Cardiac muscle cell (in vitro differentiated cells and primary cell): ENCODE data around the gene SPAG7. TPM values are rescaled to one million over a fixed set of nuclear protein-coding genes. Genes with fewer than 3 reads are reported as not detected.

Experiments
- DNase-seq, 2 donors: peaks; one replicate each; pipeline versions ENCODE4 v3.0.0 to v3.0.0-alpha.2; 2010 to 2017; ENCODE audit warnings: low read depth in 1 of 2, low spot score in 1 of 2
- H3K27ac ChIP-seq: fragments of 200-600 bp; sonication (generic); 2 replicates; pipeline ENCODE4 v1.5.1; 2016
- H3K27me3 ChIP-seq: fragments of 200-600 bp; sonication (generic); 2 replicates; pipeline ENCODE4 v1.6.0; 2016; ENCODE audit warnings: control low read depth
- H3K36me3 ChIP-seq: fragments of 200-600 bp; sonication (generic); 2 replicates; pipeline ENCODE4 v1.5.1; 2016; ENCODE audit warnings: control low read depth
- H3K4me1 ChIP-seq: fragments of 200-600 bp; sonication (generic); 2 replicates; pipeline ENCODE4 v1.8.1; 2017; ENCODE audit warnings: low read depth, mild to moderate bottlenecking, mixed run types
- H3K4me3 ChIP-seq: fragments of 200-600 bp; sonication (generic); 2 replicates; pipeline ENCODE4 v1.5.1; 2016; ENCODE audit warnings: mild to moderate bottlenecking
- H3K9me3 ChIP-seq: fragments of 200-600 bp; sonication (generic); 2 replicates; pipeline ENCODE4 v1.5.1; 2017; ENCODE audit warnings: low read depth, mild to moderate bottlenecking, control low read depth
- CTCF ChIP-seq: IDR thresholded peaks from 2 replicates; pipeline ENCODE4 v1.5.1; 2012; ENCODE audit warnings: low read depth, mild to moderate bottlenecking, low read length
- polyA plus RNA-seq: library from polyadenylated mRNA; unstranded; fragments of >200 nt; fragmentation: Nextera tagmentation; extraction: Ambion mirVana; gene quantifications from 2 replicates; pipeline ENCODE4 v1.2.1, GENCODE V29; 2016
- total RNA-seq: library from RNA; depleted of rRNA; stranded (reverse); fragments of >200 nt; gene quantifications from 2 replicates; pipeline ENCODE4 v1.2.3, GENCODE V29; 2016

The SPAG7 gene
- total and polyA plus RNA-seq, 2 experiments from 2014 or later, result 227 to 399 TPM

GRCh38 chr17:4994081-4994595, 26.5 kb upstream of the SPAG7 start:
- DNase-seq, result no peak
- H3K4me3 ChIP-seq, result no peak overlapping the region
- no peaks in the 10 kb centered on the region for H3K36me3 ChIP-seq
- TF ChIP-seq CTCF, result no peak
- H3K27me3 ChIP-seq, result no peaks in the 10 kb centered on the region
- no peak overlapping the region for H3K27ac ChIP-seq
- peaks cover 9% of the 10 kb centered on the region for H3K4me1 ChIP-seq
- no peaks in the 10 kb centered on the region for H3K9me3 ChIP-seq

- Histone ChIP-seq H3K27me3 (no peaks in the 10 kb centered on the region), H3K36me3 (no peaks in the 10 kb centered on the region), H3K27ac (peak overlapping the region; percentile 44), H3K9me3 (no peaks in the 10 kb centered on the region), H3K4me3 (peak overlapping the region; percentile 58), H3K4me1 (peaks cover 11% of the 10 kb centered on the region)
- no peak for TF ChIP-seq CTCF
- DNase-seq, result peak in 1 of 2 donors; percentile 31
Observed at GRCh38 chr17:4987767-4988567, 20.4 kb upstream of the SPAG7 start.

GRCh38 chr17:4986951-4987766, 19.5 kb upstream of the SPAG7 start, which contains the start of gene CAMTA2:
Gene CAMTA2, minus strand, starts transcription at chr17:4987675. Its CDS starts 1,453 bp downstream, at chr17:4986222.
- no peaks in the 10 kb centered on the region for H3K36me3 ChIP-seq

GRCh38 chr17:4986403-4986802, 18.8 kb upstream of the SPAG7 start:
- Histone ChIP-seq H3K4me1 (peaks cover 11% of the 10 kb centered on the region), H3K4me3 (peak overlapping the region; percentile 58), H3K9me3 (no peaks in the 10 kb centered on the region), H3K27ac (peak overlapping the region; percentile 44), H3K36me3 (no peaks in the 10 kb centered on the region), H3K27me3 (no peaks in the 10 kb centered on the region)
- peak in 1 of 2 donors; percentile 30 for DNase-seq
- TF ChIP-seq CTCF, result no peak

More at GRCh38 chr17:4986951-4987766, 19.5 kb upstream of the SPAG7 start, which contains the start of gene CAMTA2:
- Histone ChIP-seq H3K4me3 (peak within 1 kb of the TSS; percentile 58), H3K4me1 (peaks cover 11% of the 10 kb centered on the region), H3K27ac (peak within 1 kb of the TSS; percentile 44), H3K27me3 (no peaks in the 10 kb centered on the region), H3K9me3 (no peaks in the 10 kb centered on the region)
- DNase-seq, result peak; percentile 79 to 94
- peak; percentile 70 for TF ChIP-seq CTCF

GRCh38 chr17:4982305-4982704, 14.7 kb upstream of the SPAG7 start:
- Histone ChIP-seq H3K4me1 (peaks cover 10% of the 10 kb centered on the region), H3K4me3 (no peak overlapping the region), H3K9me3 (no peaks in the 10 kb centered on the region), H3K36me3 (peaks cover under 1% of the 10 kb centered on the region), H3K27me3 (no peaks in the 10 kb centered on the region), H3K27ac (no peak overlapping the region)
- TF ChIP-seq CTCF, result no peak
- no peak for DNase-seq
